Measurements from ENCODE around the gene ME3.

DNA sequence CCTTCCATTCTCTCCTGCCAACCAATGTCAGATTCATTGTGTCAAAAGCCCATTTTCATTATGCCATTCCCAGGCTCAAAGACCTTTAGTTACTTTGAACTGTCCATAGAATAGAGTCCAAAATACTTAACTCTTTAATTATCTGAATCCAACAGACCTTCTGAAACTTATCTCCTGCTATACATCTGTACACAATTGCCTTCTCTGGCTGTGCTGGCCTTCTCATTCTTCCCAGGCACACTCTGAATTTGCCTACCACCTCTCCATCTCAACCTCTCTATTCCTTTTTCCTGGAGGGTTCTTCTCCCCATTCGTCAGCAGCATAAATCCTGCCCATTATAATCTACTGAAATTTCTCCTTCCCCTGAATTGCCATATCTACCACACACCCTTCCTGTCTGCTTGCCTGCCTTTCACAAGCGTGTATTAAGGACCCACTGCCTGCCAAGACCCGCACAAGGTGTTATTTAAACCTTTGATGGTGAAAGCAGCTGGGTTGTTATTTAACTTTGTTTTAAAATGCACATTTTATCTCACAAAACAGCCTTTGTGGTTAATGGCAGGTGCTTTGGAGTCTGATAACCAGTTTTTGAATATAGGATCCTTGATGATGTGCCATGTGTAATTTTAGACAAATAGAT, 171.8 kb downstream of the ME3 start:
- TF ChIP-seq POLR2A (IDR thresholded peaks at IDR 0.05; ENCODE audit: low read length) = no peak
- TF ChIP-seq, protein P1, sequence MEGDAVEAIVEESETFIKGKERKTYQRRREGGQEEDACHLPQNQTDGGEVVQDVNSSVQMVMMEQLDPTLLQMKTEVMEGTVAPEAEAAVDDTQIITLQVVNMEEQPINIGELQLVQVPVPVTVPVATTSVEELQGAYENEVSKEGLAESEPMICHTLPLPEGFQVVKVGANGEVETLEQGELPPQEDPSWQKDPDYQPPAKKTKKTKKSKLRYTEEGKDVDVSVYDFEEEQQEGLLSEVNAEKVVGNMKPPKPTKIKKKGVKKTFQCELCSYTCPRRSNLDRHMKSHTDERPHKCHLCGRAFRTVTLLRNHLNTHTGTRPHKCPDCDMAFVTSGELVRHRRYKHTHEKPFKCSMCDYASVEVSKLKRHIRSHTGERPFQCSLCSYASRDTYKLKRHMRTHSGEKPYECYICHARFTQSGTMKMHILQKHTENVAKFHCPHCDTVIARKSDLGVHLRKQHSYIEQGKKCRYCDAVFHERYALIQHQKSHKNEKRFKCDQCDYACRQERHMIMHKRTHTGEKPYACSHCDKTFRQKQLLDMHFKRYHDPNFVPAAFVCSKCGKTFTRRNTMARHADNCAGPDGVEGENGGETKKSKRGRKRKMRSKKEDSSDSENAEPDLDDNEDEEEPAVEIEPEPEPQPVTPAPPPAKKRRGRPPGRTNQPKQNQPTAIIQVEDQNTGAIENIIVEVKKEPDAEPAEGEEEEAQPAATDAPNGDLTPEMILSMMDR (IDR thresholded peaks at IDR 0.05) = no peak
- TF ChIP-seq BHLHE40 (IDR thresholded peaks at IDR 0.05; ENCODE audit: low read depth, low read length) = no peak
- TF ChIP-seq CBX8 (IDR thresholded peaks at IDR 0.05) = no peak

Data from A549 (cell line).